ENCODE results near the gene SCFD2.

- TF ChIP-seq, protein P1, sequence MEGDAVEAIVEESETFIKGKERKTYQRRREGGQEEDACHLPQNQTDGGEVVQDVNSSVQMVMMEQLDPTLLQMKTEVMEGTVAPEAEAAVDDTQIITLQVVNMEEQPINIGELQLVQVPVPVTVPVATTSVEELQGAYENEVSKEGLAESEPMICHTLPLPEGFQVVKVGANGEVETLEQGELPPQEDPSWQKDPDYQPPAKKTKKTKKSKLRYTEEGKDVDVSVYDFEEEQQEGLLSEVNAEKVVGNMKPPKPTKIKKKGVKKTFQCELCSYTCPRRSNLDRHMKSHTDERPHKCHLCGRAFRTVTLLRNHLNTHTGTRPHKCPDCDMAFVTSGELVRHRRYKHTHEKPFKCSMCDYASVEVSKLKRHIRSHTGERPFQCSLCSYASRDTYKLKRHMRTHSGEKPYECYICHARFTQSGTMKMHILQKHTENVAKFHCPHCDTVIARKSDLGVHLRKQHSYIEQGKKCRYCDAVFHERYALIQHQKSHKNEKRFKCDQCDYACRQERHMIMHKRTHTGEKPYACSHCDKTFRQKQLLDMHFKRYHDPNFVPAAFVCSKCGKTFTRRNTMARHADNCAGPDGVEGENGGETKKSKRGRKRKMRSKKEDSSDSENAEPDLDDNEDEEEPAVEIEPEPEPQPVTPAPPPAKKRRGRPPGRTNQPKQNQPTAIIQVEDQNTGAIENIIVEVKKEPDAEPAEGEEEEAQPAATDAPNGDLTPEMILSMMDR (IDR thresholded peaks at IDR 0.05) = no peak
- no peak for TF ChIP-seq MAX (CRISPR knock-in tag; IDR thresholded peaks at IDR 0.05)
- TF ChIP-seq, protein P2, sequence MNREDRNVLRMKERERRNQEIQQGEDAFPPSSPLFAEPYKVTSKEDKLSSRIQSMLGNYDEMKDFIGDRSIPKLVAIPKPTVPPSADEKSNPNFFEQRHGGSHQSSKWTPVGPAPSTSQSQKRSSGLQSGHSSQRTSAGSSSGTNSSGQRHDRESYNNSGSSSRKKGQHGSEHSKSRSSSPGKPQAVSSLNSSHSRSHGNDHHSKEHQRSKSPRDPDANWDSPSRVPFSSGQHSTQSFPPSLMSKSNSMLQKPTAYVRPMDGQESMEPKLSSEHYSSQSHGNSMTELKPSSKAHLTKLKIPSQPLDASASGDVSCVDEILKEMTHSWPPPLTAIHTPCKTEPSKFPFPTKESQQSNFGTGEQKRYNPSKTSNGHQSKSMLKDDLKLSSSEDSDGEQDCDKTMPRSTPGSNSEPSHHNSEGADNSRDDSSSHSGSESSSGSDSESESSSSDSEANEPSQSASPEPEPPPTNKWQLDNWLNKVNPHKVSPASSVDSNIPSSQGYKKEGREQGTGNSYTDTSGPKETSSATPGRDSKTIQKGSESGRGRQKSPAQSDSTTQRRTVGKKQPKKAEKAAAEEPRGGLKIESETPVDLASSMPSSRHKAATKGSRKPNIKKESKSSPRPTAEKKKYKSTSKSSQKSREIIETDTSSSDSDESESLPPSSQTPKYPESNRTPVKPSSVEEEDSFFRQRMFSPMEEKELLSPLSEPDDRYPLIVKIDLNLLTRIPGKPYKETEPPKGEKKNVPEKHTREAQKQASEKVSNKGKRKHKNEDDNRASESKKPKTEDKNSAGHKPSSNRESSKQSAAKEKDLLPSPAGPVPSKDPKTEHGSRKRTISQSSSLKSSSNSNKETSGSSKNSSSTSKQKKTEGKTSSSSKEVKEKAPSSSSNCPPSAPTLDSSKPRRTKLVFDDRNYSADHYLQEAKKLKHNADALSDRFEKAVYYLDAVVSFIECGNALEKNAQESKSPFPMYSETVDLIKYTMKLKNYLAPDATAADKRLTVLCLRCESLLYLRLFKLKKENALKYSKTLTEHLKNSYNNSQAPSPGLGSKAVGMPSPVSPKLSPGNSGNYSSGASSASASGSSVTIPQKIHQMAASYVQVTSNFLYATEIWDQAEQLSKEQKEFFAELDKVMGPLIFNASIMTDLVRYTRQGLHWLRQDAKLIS (CRISPR knock-in tag; IDR thresholded peaks at IDR 0.05; ENCODE audit: borderline replicate concordance) = no peak
- TF ChIP-seq JUN (CRISPR knock-in tag; IDR thresholded peaks at IDR 0.05) = no peak
- no peak for TF ChIP-seq NFYB (CRISPR knock-in tag; conservative IDR thresholded peaks at IDR 0.05; ENCODE audit: low read depth)
- no peak for TF ChIP-seq RELA (CRISPR knock-in tag; IDR thresholded peaks at IDR 0.05; ENCODE audit: borderline replicate concordance)
- TF ChIP-seq, protein P3, sequence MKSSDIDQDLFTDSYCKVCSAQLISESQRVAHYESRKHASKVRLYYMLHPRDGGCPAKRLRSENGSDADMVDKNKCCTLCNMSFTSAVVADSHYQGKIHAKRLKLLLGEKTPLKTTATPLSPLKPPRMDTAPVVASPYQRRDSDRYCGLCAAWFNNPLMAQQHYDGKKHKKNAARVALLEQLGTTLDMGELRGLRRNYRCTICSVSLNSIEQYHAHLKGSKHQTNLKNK (CRISPR knock-in tag; IDR thresholded peaks at IDR 0.05) = no peak
- TF ChIP-seq NR2C2 (CRISPR knock-in tag; IDR thresholded peaks at IDR 0.05) = no peak
- no peak for TF ChIP-seq TCF7 (CRISPR knock-in tag; IDR thresholded peaks at IDR 0.05; ENCODE audit: low read depth)
- no peak for TF ChIP-seq FOXJ3 (CRISPR knock-in tag; IDR thresholded peaks at IDR 0.05; ENCODE audit: borderline replicate concordance)
- no peak for TF ChIP-seq E2F5 (CRISPR knock-in tag; IDR thresholded peaks at IDR 0.05)
Measured at GRCh38 chr4:53128231-53128630, 237.6 kb downstream of the SCFD2 start.

All from WTC11 (cell line).